GM13977 (cell line): ENCODE results near the gene BCL2L15.
"Not testable (repeated sequence)": the region's sequence is repeated elsewhere in the genome, so short reads cannot be mapped to it uniquely, and the experiment has no call there.

ENCODE experiments used
- DNase-seq: peaks from one replicate; pipeline ENCODE4 v3.0.0; 2012; ENCODE audit warnings: low spot score
- CTCF ChIP-seq: IDR thresholded peaks from 2 replicates; pipeline ENCODE4 v1.5.1; 2012; ENCODE audit warnings: mild to moderate bottlenecking, control low read depth; ENCODE audit not compliant: insufficient read depth; ENCODE audit errors: extremely low read depth, missing control alignments
- in situ Hi-C: fragments of 300-500 bp; cut with MboI; formaldehyde crosslinking; loops from one replicate; pipeline ENCODE4 v1.12.0; 2022; ENCODE audit warnings: low sequenced_read_pairs, low pct_unique_long_range_greater_than_20kb, mixed read lengths, inconsistent platforms; ENCODE audit not compliant: unreplicated experiment

Gene BCL2L15

DNA sequence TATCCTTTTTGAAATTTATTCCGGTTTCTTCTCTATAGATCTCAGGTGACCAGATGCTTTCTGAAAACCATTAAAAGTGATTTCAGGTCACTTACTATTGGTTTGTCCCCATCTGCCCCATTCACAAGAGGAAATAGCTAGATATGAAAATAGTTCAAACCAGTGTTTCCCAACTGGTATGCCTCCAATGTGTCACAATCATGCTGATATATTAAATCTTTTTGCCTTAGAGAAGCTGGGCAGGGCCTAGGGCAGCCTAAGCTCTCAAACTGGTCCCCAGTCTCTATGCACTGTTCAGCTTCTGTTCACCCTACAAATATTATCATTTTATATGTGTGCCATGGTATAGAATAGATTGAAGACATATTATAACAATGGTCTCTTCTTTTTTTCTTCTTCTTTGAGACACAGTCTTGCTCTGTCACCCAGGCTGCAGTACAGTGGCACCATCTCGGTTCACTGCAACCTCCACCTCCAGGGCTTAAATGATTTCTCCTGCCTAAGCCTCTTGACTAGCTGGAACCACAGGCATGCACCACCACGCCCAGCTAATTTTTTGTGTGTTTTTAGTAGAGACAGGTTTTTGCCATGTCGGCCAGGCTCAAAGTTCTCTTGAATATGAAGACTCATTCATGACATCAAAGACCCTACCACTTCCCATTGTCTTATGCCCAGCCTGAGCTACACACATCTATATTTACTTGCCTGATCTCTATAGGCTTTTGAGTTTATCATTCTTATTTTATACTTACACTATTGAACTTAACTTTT is 31.6 kb downstream of the BCL2L15 start:
- no peak for DNase-seq
- in situ Hi-C loops, result no loop called here
- no peak for TF ChIP-seq CTCF

GRCh38 chr1:113854234-113854633 is 33.1 kb downstream of the BCL2L15 start:
- in situ Hi-C loops, result no loop called here
- TF ChIP-seq CTCF, result no peak
- no peak for DNase-seq

GRCh38 chr1:113852694-113853093 is 34.7 kb downstream of the BCL2L15 start:
- DNase-seq, in situ Hi-C loops: not testable (repeated sequence)

GRCh38 chr1:113850127-113850796 is 37.1 kb downstream of the BCL2L15 start:
- no peak for TF ChIP-seq CTCF
- DNase-seq, result no peak
- in situ Hi-C loops, result no loop called here

GRCh38 chr1:113849072-113849471 is 38.3 kb downstream of the BCL2L15 start:
- no peak for TF ChIP-seq CTCF
- in situ Hi-C loops, result no loop called here

GRCh38 chr1:113846391-113847035 is 40.9 kb downstream of the BCL2L15 start:
- in situ Hi-C loops, result no loop called here
- no peak for TF ChIP-seq CTCF
- no peak for DNase-seq

More at GRCh38 chr1:113849072-113849471, 38.3 kb downstream of the BCL2L15 start:
- DNase-seq, result no peak

GRCh38 chr1:113836534-113836933 is 50.8 kb downstream of the BCL2L15 start:
- no peak for DNase-seq
- no peak for TF ChIP-seq CTCF
- in situ Hi-C loops, result no loop called here
